ENCODE measurements around the gene PTMA.
"Not testable (repeated sequence)": the region's sequence is repeated elsewhere in the genome, so short reads cannot be mapped to it uniquely, and the experiment has no call there.

PTMA gene

GRCh38 chr2:231699006-231699405, 9.3 kb upstream of the PTMA start:
- no peak for DNase-seq

GRCh38 chr2:231701456-231702373, 6.6 kb upstream of the PTMA start:
- peak; percentile 90 for DNase-seq

GRCh38 chr2:231704017-231704416, 4.3 kb upstream of the PTMA start:
- DNase-seq = no peak

- DNase-seq = peak; percentile 97
Measured at GRCh38 chr2:231706731-231707624, 1.3 kb upstream of the PTMA start.

- no peak for DNase-seq
Measured at GRCh38 chr2:231707625-231707926, 749 bp upstream of the PTMA start.

- peak; percentile 29 for DNase-seq
Measured at GRCh38 chr2:231708773-231709635, 679 bp downstream of the PTMA start.

- no peak for DNase-seq
Measured at GRCh38 chr2:231709636-231709980, 1.3 kb downstream of the PTMA start.

- peak; percentile 76 for DNase-seq
Measured at GRCh38 chr2:231709981-231710798, 1.9 kb downstream of the PTMA start.

GRCh38 chr2:231710799-231711676, 2.7 kb downstream of the PTMA start:
- no peak for DNase-seq

- DNase-seq = no peak
Measured at GRCh38 chr2:231711677-231712450, 3.5 kb downstream of the PTMA start.

- DNase-seq = not testable (repeated sequence)
Measured at GRCh38 chr2:231712451-231713021, 4.2 kb downstream of the PTMA start.

GRCh38 chr2:231713406-231713729, 5.0 kb downstream of the PTMA start:
- DNase-seq = not testable (repeated sequence)

- DNase-seq = peak; percentile 64
Measured at GRCh38 chr2:231713730-231714638, 5.7 kb downstream of the PTMA start.

- DNase-seq = no peak
Measured at GRCh38 chr2:231714639-231715498, 6.5 kb downstream of the PTMA start.

GRCh38 chr2:231715499-231715837, 7.1 kb downstream of the PTMA start:
- no peak for DNase-seq

GRCh38 chr2:231715988-231716616, 7.8 kb downstream of the PTMA start:
- DNase-seq = peak; percentile 66

- no peak for DNase-seq
Measured at GRCh38 chr2:231716666-231717280, 8.4 kb downstream of the PTMA start.

Data from NCI-H226 (cell line).